HFF-Myc (cell line): ENCODE measurements around the gene POLR1G.

ENCODE experiments used
- DNase-seq: peaks from one replicate; pipeline ENCODE4 v3.0.0-alpha.2; 2011; ENCODE audit warnings: low read depth; ENCODE audit errors: extremely low read depth
- H3K4me3 ChIP-seq: replicated peaks from 2 replicates; pipeline ENCODE4 v1.5.1; 2011; ENCODE audit warnings: low read depth, mild to moderate bottlenecking, control low read depth, low read length
- TF ChIP-seq, protein P1 (sequence below): IDR thresholded peaks from 2 replicates; pipeline ENCODE4 v1.5.1; 2012; ENCODE audit warnings: mild to moderate bottlenecking, low read depth, low read length, control low read depth; ENCODE audit errors: missing control alignments

POLR1G gene

DNA sequence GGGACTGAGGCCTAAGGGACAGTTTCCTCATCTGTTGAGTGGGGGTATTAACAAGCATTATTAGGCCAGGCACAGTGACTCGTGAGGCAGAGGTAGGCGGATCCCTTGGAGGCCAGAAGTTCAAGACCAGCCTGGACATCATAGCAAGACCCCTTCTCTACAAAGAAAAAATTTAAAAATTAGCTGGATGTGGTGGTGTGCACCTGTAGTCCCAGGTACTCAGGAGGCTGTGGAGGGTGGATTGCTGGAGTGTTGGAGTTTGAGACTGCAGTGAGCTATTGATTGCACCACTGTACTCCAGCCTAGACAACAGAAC is 50.0 kb downstream of the POLR1G start:
- no peak for DNase-seq
- TF ChIP-seq, protein P1, sequence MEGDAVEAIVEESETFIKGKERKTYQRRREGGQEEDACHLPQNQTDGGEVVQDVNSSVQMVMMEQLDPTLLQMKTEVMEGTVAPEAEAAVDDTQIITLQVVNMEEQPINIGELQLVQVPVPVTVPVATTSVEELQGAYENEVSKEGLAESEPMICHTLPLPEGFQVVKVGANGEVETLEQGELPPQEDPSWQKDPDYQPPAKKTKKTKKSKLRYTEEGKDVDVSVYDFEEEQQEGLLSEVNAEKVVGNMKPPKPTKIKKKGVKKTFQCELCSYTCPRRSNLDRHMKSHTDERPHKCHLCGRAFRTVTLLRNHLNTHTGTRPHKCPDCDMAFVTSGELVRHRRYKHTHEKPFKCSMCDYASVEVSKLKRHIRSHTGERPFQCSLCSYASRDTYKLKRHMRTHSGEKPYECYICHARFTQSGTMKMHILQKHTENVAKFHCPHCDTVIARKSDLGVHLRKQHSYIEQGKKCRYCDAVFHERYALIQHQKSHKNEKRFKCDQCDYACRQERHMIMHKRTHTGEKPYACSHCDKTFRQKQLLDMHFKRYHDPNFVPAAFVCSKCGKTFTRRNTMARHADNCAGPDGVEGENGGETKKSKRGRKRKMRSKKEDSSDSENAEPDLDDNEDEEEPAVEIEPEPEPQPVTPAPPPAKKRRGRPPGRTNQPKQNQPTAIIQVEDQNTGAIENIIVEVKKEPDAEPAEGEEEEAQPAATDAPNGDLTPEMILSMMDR: no peak
- H3K4me3 ChIP-seq: no peak overlapping the region

DNA sequence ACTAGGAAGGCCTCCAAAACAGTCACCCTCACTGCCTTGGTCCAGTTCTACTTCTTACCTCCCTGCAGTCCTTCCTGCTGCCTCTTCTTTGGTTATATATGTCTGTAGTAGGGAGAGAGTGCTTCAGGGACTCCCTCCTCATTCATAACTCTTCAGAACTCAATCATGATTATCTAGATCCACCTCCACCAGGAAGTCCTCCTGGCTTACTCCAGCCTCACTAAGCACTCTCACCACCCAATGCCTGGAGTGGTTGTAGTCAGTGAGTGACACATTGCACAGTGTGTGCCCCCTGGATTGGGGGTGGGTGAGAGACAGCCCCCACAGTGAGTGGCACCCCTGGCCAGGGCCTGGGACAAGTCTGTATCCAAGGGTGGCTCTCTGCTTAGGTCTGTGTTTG is 51.3 kb downstream of the POLR1G start:
- H3K4me3 ChIP-seq: no peak overlapping the region
- TF ChIP-seq, protein P1: no peak

More for the DNA sequence above, 51.3 kb downstream of the POLR1G start:
- no peak for DNase-seq
